Uterus (tissue), 4 donors: ENCODE data around the gene MEGF10. TPM values are rescaled to one million over a fixed set of nuclear protein-coding genes. Genes with fewer than 3 reads are reported as not detected.

ENCODE experiments used
- DNase-seq, 2 donors: peaks; one replicate each; pipeline ENCODE4 v3.0.0-alpha.2; 2019 to 2020
- H3K27ac ChIP-seq, 2 donors: fragments of 200-600 bp; sonication (generic); 1 replicate in 1 of 2; 2 replicates in 1 of 2; pipeline ENCODE4 v1.5.1; 2016 to 2018
- H3K27me3 ChIP-seq, 2 donors: fragments of 200-600 bp; sonication (generic); one replicate each; pipeline ENCODE4 v1.5.1; 2018 to 2019; ENCODE audit warnings: control low read depth in 1 of 2
- H3K36me3 ChIP-seq, 2 donors: fragments of 200-600 bp; sonication (generic); one replicate each; pipeline ENCODE4 v1.5.1; 2019; ENCODE audit warnings: control low read depth in 1 of 2
- H3K4me1 ChIP-seq, 2 donors: fragments of 200-600 bp; sonication (generic); one replicate each; pipeline ENCODE4 v1.5.1; 2018 to 2019; ENCODE audit warnings: control low read depth in 1 of 2
- H3K4me3 ChIP-seq, 2 donors: fragments of 200-600 bp; sonication (generic); 1 replicate in 1 of 2; 2 replicates in 1 of 2; pipeline ENCODE4 v1.5.1; 2018 to 2019; ENCODE audit warnings: mild to moderate bottlenecking in 1 of 2
- H3K9me3 ChIP-seq, 2 donors: fragments of 200-600 bp; sonication (generic); one replicate each; pipeline ENCODE4 v1.5.1; 2019; ENCODE audit warnings: control low read depth in 1 of 2
- CTCF ChIP-seq, 4 experiments: fragments of 200-600 bp in 2 of 4; fragments of 450-650 bp in 2 of 4; sonication (generic) in 2 of 4; IDR thresholded peaks; one replicate each; pipeline ENCODE4 v1.5.1; 2016 to 2019; ENCODE audit warnings: antibody characterized with exemption in 4 of 4, mild to moderate bottlenecking in 2 of 4, moderate library complexity in 1 of 4
- POLR2A ChIP-seq, 2 donors: fragments of 450-650 bp; IDR thresholded peaks; one replicate each; pipeline ENCODE4 v1.6.1; 2016; ENCODE audit warnings: antibody characterized with exemption in 2 of 2, mild to moderate bottlenecking in 1 of 2, moderate library complexity in 1 of 2
- intact Hi-C: fragments of 100-400 bp; cut with DNase I; formaldehyde crosslinking; loops from one replicate; pipeline ENCODE4 v1.15.1; 2023; ENCODE audit warnings: low total_unique reads
- total RNA-seq, 4 donors: library from RNA; depleted of rRNA in 3 of 4; stranded (reverse); fragments of >200 nt in 3 of 4; gene quantifications; one replicate each; pipeline versions ENCODE4 v1.1.0 to v1.2.4, GENCODE V29; 2014 to 2023
- donor health status: DM: yes; HTN: yes; CAD: no.

Gene MEGF10
- total RNA-seq, 4 donors from 2014 or later: 0.26 to 3.5 (median 1.6) TPM; not detected in 1

- intact Hi-C loops: no loop called here
- no peak for TF ChIP-seq POLR2A (IDR thresholded peaks at IDR 0.05)
- TF ChIP-seq CTCF (IDR thresholded peaks at IDR 0.05): no peak
- DNase-seq: no peak
- H3K27ac ChIP-seq: no peak overlapping the region
- H3K4me3 ChIP-seq: no peak overlapping the region
- no peaks in the 10 kb centered on the region for H3K9me3 ChIP-seq
- H3K36me3 ChIP-seq: no peaks in the 10 kb centered on the region
- H3K27me3 ChIP-seq: no peaks in the 10 kb centered on the region
- no peaks in the 10 kb centered on the region for H3K4me1 ChIP-seq
Measured at GRCh38 chr5:127441799-127442484, 151.3 kb downstream of the MEGF10 start.

- no peaks in the 10 kb centered on the region for H3K27me3 ChIP-seq
- no peak for DNase-seq
- TF ChIP-seq CTCF (IDR thresholded peaks at IDR 0.05): no peak
- no peak for TF ChIP-seq POLR2A (IDR thresholded peaks at IDR 0.05)
- no peak overlapping the region for H3K27ac ChIP-seq
- H3K9me3 ChIP-seq: no peaks in the 10 kb centered on the region
- no peaks in the 10 kb centered on the region for H3K36me3 ChIP-seq
- H3K4me3 ChIP-seq: no peak overlapping the region
- H3K4me1 ChIP-seq: no peaks in the 10 kb centered on the region
- intact Hi-C loops: no loop called here
Measured at GRCh38 chr5:127444171-127444570, 153.6 kb downstream of the MEGF10 start.

GRCh38 chr5:127445328-127445727, 154.7 kb downstream of the MEGF10 start:
- intact Hi-C loops: no loop called here
- Histone ChIP-seq H3K4me3 (no peak overlapping the region), H3K36me3 (no peaks in the 10 kb centered on the region), H3K27me3 (no peaks in the 10 kb centered on the region), H3K4me1 (no peaks in the 10 kb centered on the region), H3K27ac (no peak overlapping the region), H3K9me3 (no peaks in the 10 kb centered on the region)
- DNase-seq: no peak
- TF ChIP-seq POLR2A (IDR thresholded peaks at IDR 0.05) (no peak), CTCF (IDR thresholded peaks at IDR 0.05) (no peak)

GRCh38 chr5:127446626-127447025, 156.0 kb downstream of the MEGF10 start:
- H3K36me3 ChIP-seq: no peaks in the 10 kb centered on the region
- H3K4me3 ChIP-seq: no peak overlapping the region
- H3K9me3 ChIP-seq: no peaks in the 10 kb centered on the region
- H3K27ac ChIP-seq: no peak overlapping the region
- no peak for DNase-seq
- no peak for TF ChIP-seq POLR2A (IDR thresholded peaks at IDR 0.05)
- no peak for TF ChIP-seq CTCF (IDR thresholded peaks at IDR 0.05)
- no peaks in the 10 kb centered on the region for H3K4me1 ChIP-seq
- intact Hi-C loops: no loop called here
- no peaks in the 10 kb centered on the region for H3K27me3 ChIP-seq

- no peak for DNase-seq
- H3K27me3 ChIP-seq: no peaks in the 10 kb centered on the region
- H3K27ac ChIP-seq: no peak overlapping the region
- H3K4me3 ChIP-seq: no peak overlapping the region
- H3K36me3 ChIP-seq: no peaks in the 10 kb centered on the region
- H3K4me1 ChIP-seq: no peaks in the 10 kb centered on the region
- H3K9me3 ChIP-seq: no peaks in the 10 kb centered on the region
- intact Hi-C loops: no loop called here
- no peak for TF ChIP-seq CTCF (IDR thresholded peaks at IDR 0.05)
Measured at GRCh38 chr5:127447827-127448226, 157.2 kb downstream of the MEGF10 start.
